K562 (cell line): Measurements from ENCODE around the gene CTNNBL1. TPM values are rescaled to one million over a fixed set of nuclear protein-coding genes. Genes with fewer than 3 reads are reported as not detected.

Source experiments
- ATF4 ChIP-seq: fragments of 450-650 bp; formaldehyde crosslinking; IDR thresholded peaks from 2 replicates; pipeline ENCODE4 v1.4.0; 2022; ENCODE audit warnings: mild to moderate bottlenecking, moderate library complexity
- CHD1 ChIP-seq: fragments of 200-600 bp; sonication (generic); IDR thresholded peaks from one replicate; pipeline ENCODE4 v1.6.1; 2012; ENCODE audit warnings: mild to moderate bottlenecking, moderate library complexity, low read length, inconsistent platforms
- CHD2 ChIP-seq: IDR thresholded peaks from 2 replicates; pipeline ENCODE4 v1.6.1; 2011; ENCODE audit warnings: low read depth, low read length
- CTBP1 ChIP-seq: fragments of 450-650 bp; IDR thresholded peaks from 2 replicates; pipeline ENCODE4 v1.6.1; 2016; ENCODE audit warnings: borderline replicate concordance
- DPF2 ChIP-seq: fragments of 450-650 bp; IDR thresholded peaks from 2 replicates; pipeline ENCODE4 v1.6.1; 2016
- FOXJ3 ChIP-seq: sonication (generic); formaldehyde crosslinking; IDR thresholded peaks from 2 replicates; pipeline ENCODE4 v1.4.0; 2020; ENCODE audit warnings: mild to moderate bottlenecking, missing genetic modification reagents
- HDAC2 ChIP-seq: fragments of 450-650 bp; IDR thresholded peaks from 2 replicates; pipeline ENCODE4 v1.6.1; 2016; ENCODE audit warnings: mild to moderate bottlenecking
- ILK ChIP-seq: fragments of 450-650 bp; IDR thresholded peaks from 2 replicates; pipeline ENCODE4 v1.6.1; 2016; ENCODE audit warnings: missing genetic modification characterization, low read depth, mild to moderate bottlenecking, missing compliant biosample characterization, moderate library complexity, borderline replicate concordance
- JUND ChIP-seq, 2 experiments: IDR thresholded peaks; 2 replicates in 1 of 2; 3 replicates in 1 of 2; pipeline ENCODE4 v1.6.1; 2011; ENCODE audit warnings: borderline replicate concordance in 2 of 2, low read depth in 2 of 2, low read length in 2 of 2, improper control_type of control experiment in 1 of 2, missing biosample characterization in 1 of 2, missing genetic modification characterization in 1 of 2, missing genetic modification reagents in 1 of 2
- STAT5A ChIP-seq: IDR thresholded peaks from 2 replicates; pipeline ENCODE4 v1.6.1; 2012; ENCODE audit warnings: low read length, inconsistent platforms, borderline replicate concordance
- TEAD1 ChIP-seq, 2 experiments: fragments of 450-650 bp in 1 of 2; sonication (generic) in 1 of 2; formaldehyde crosslinking; IDR thresholded peaks; 2 replicates each; pipeline versions ENCODE4 v1.4.0 to v1.8.0; 2020 to 2022; ENCODE audit warnings: mild to moderate bottlenecking in 2 of 2, missing genetic modification reagents in 1 of 2
- THRAP3 ChIP-seq: fragments of 450-650 bp; IDR thresholded peaks from 2 replicates; pipeline ENCODE4 v1.6.1; 2016; ENCODE audit warnings: mild to moderate bottlenecking, inconsistent platforms, borderline replicate concordance
- ZC3H4 ChIP-seq: sonication (generic); formaldehyde crosslinking; IDR thresholded peaks from 2 replicates; pipeline ENCODE4 v1.9.0; 2021; ENCODE audit warnings: missing genetic modification reagents, borderline replicate concordance
- ZNF639 ChIP-seq, 2 experiments: fragments of 200-800 bp in 1 of 2; sonication (Bioruptor generic) in 1 of 2; sonication (generic) in 1 of 2; formaldehyde crosslinking in 1 of 2; IDR thresholded peaks in 1 of 2; conservative IDR thresholded peaks in 1 of 2; 2 replicates each; pipeline versions ENCODE4 v1.5.0 to v1.6.1; 2016 to 2020; ENCODE audit warnings: missing compliant biosample characterization in 1 of 2, missing genetic modification characterization in 1 of 2, missing genetic modification reagents in 1 of 2
- polyA plus RNA-seq, 8 experiments: library from polyadenylated mRNA; depleted of rRNA in 4 of 8; stranded (reverse) in 5 of 8; unstranded in 3 of 8; fragments of >200 nt; fragmentation: Nextera tagmentation in 2 of 8; fragmentation: Illumina TruSeq in 1 of 8; extraction: Ambion mirVana in 2 of 8; extraction: Trizol in 1 of 8; gene quantifications; 2 replicates each; pipeline versions ENCODE4 v1.2.1 to v1.2.3, GENCODE V29; 2011 to 2014; ENCODE audit warnings: inconsistent platforms in 1 of 8, missing spikeins in 1 of 8
- total RNA-seq, 7 experiments: library from RNA; depleted of rRNA in 6 of 7; stranded (reverse); fragments of >200 nt in 6 of 7; fragmentation: Illumina TruSeq in 2 of 7; extraction: Trizol in 2 of 7; gene quantifications; 2 replicates each; pipeline versions ENCODE4 v1.2.1 to v1.2.3, GENCODE V29; 2011 to 2021; ENCODE audit warnings: low replicate concordance in 1 of 7

Gene CTNNBL1
- total and polyA plus RNA-seq, 9 of the 15 experiments (the other 6 are each of a cell fraction or from before 2014, with no cell fraction given), result 32.4 to 85.6 (median 43.6) TPM

GRCh38 chr20:37833221-37833896 is 139.5 kb downstream of the CTNNBL1 start (continued):
- TF ChIP-seq ZNF639 (CRISPR knock-in tag; conservative IDR thresholded peaks at IDR 0.05 in 1 of 2, IDR thresholded peaks at IDR 0.05 in 1 of 2) (0 out of 4 replicates have a peak, but pooled peaks of 1 of the 2 experiments have one; percentile 29), CHD1 (no peak), ZC3H4 (no peak), THRAP3 (no peak), CHD2 (no peak), ILK (tag) (no peak), JUND (IDR thresholded peaks at IDR 0.05; ENCODE audit: borderline replicate concordance, low read depth, low read length) (0 out of 2 replicates have a peak, but pooled peaks have one; percentile 20), JUND (tag; IDR thresholded peaks at IDR 0.05; ENCODE audit: borderline replicate concordance, low read depth, low read length) (no peak; the same call in 2 of the 3 replicates), TEAD1 (CRISPR knock-in tag; IDR thresholded peaks at IDR 0.05) (no peak), CTBP1 (peak; percentile 38; the same call in 1 of the 2 replicates), FOXJ3 (CRISPR knock-in tag) (no peak), STAT5A (peak; percentile 54; the same call in 1 of the 2 replicates), DPF2 (peak; percentile 80), HDAC2 (no peak; the same call in 1 of the 2 replicates), ATF4 (CRISPR knock-in tag) (no peak)
